LHCN-M2 (cell line): Measurements from ENCODE around the gene KCNMB1. TPM values are rescaled to one million over a fixed set of nuclear protein-coding genes. Genes with fewer than 3 reads are reported as not detected.

ENCODE experiments used
- DNase-seq: peaks from one replicate; pipeline ENCODE4 v3.0.0-alpha.2; 2012; ENCODE audit warnings: low read depth
- polyA plus RNA-seq: library from polyadenylated mRNA; unstranded; fragments of >200 nt; gene quantifications from one replicate; pipeline ENCODE4 v1.2.1, GENCODE V29; 2012; ENCODE audit warnings: missing spikeins
- total RNA-seq: library from RNA; depleted of rRNA; stranded (reverse); fragments of >200 nt; gene quantifications from 2 replicates; pipeline ENCODE4 v1.2.3, GENCODE V29; 2014; rRNA removed

Gene KCNMB1, protein sequence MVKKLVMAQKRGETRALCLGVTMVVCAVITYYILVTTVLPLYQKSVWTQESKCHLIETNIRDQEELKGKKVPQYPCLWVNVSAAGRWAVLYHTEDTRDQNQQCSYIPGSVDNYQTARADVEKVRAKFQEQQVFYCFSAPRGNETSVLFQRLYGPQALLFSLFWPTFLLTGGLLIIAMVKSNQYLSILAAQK
- not detected in 2 replicates for total RNA-seq
- not detected for polyA plus RNA-seq

DNA sequence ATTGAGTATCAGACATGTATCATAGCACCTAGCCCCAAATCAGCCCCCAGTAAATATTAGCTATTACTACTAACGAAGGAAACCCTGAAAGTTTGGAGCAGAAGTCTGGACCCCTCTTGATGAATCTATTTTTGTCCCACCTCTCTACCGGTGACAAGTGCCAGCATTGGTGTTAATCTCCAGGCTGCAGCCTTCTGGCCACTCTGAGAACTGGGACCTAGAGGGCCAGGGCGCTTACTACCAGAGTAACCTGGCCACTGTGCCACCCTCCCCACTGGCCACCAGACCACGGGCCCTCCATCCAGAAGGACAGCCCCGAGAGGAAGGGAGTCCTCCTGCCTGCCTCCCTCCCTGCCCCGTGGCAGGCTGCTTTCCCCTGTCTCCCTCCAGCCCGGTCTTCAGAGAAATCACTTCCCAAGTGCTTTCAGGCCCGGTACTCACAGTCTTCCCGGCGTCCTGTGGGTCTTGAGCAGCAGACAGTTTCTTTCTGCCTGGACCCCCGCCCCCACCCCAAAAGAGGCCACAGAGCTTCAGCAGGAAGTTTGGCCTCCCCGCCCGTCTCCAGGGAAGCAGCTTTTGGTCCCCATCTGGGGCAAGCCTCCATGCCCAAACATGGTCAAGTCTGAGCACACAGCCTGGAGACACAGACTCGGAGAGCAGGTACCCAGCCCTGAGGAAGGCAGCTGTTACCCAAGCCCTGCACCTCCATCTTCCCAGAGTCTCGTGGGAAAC, at the start of gene KCNMB1:
TSS of gene KCNMB1 (minus strand) at position 550 of the 732 bp plus-strand sequence. CDS start 3,920 bp downstream, outside the sequence.
- no peak for DNase-seq

DNA sequence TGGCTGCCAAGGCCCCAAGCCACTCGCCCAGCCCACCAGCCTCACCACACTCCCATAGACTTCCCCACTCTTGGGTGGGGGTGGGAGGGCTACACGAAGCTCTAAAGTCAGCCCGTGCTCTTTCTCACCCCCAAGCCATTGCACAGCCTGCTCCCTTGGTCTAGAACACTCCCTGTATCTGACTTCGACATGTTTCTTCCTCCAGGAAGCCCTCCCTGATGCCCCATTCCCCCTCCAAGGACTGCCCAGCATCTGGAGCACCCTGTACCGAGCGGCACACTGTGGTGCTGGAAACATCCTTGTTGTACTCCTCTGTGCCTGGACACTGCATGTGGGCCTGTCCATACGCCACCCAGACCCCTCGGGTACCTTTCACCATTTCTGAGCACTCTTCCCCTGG, 49.4 kb upstream of the KCNMB1 start:
- no peak for DNase-seq

DNA sequence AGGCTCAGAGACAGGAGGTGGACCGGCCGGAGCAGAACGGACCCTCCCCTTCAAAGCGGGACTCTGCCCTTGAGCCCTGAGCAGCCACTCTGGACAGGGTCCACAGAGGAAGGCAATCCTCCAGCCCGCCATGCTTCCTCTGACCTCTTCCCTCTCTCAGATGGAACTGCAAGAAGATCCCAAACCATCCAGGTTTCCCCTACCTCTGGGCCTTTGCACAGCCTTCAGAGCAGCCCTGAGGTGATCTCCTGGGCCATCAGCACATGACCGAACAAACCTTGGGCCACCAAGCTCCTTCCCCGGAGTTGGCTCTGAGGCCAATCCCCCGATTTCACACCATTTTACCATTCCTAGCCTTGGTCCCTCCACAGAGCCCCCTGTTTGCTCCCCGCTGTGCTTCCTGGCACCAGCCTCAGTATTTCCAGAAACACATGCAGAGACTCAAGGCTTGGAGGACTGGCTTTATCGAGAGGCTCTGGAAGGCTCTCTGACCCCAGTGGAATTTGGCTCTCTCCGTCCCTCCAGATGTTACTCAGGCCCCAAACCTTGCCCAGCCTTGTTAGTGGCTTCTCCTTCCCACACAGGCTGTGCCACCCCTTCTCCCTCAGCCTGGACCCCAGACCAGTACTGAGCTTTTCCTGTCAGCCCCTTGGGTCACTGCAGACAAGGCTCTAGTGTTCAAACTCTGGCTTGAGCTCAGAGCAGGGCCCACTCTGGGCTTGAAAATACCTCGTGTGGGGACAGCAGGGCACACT, 48.6 kb upstream of the KCNMB1 start:
- DNase-seq: no peak

DNA sequence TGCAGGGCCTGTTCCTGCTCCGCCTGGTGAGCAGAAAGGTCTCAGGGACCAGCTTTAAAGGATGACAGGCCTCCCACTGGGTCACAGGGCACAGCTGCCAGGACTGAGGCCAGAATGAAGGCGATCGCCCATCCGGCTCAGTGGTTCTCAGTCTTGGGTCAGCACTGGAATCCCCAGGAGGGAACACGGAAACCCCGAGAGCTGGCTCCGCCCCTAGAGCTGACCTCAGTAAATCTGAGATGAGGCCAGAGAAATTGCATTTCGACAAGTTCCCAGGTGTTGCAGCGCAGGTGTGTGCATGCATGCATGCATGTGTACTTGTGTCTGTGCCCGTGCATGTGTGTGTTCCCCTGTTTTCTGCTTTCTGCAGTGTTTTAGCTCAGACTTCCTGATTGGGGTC, 47.2 kb upstream of the KCNMB1 start:
- DNase-seq: no peak

DNA sequence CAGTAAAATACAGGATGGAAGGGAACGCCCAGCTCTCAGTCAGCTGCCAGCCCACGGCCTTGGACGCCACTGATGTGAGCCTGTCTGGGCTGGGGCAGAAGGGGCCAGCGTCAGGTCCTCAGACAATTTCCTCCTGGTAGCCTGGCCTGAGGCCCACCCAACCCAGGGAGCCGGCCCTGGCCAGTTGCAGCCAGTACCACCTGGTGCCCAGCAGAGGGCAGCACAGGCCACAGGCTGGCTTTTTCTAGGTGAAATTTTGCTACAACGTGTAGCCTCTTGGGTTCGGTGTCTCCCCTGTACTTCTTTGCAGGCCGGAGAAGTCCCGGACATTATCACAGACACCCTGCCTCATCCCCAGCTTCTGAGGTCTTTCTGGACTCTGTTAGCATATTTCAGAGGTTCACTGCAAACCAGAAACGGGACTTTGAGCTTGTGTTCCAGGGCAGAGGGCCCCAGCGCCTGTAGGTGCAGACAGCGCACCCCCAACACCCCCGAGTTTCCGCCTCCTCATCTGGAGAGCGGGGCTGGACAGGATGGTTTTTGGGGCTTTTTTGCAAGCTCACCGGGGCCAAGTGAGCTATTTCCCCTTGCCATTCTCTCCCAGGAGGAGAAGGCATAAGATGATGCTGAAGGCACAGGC, 45.9 kb upstream of the KCNMB1 start:
- peak; percentile 23 for DNase-seq

DNA sequence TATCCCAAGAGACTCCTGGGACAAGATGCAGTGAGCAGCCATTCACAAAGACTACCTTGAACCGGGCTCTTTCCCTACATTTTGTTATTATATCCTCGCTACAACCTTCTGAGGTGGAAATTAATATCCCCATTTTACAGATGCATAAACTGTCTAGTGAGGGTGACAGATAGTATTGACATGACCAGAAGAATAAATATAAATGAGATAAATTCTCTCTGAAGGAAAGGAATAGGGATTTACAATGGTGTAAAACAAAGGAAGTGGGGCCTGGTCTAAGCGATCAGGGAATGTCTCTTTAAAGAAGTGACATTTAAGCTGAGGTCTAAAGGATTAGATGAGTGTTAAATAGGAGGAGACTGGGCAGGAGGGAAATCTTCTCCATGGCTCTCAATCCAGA, 43.5 kb upstream of the KCNMB1 start:
- no peak for DNase-seq

DNA sequence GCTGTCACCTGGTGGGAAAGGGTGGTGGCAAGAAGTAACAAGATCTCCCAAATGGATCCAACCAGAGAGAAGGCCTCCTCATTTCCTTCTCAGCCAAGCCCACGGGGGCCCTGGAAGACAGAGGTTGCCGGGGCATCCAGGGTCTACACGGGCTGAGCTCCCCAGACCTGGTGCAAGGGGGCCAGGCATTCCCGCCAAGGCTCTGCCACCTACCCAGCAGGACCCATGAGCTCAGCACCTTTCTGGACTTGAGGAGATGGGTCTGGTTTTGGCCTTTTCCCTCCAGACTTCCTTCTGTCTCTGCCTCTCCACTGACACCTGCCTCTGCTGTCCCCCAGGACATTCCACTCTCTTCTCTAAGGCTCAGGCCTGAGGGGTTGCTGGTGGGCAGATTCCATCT, 42.4 kb upstream of the KCNMB1 start:
- no peak for DNase-seq

DNA sequence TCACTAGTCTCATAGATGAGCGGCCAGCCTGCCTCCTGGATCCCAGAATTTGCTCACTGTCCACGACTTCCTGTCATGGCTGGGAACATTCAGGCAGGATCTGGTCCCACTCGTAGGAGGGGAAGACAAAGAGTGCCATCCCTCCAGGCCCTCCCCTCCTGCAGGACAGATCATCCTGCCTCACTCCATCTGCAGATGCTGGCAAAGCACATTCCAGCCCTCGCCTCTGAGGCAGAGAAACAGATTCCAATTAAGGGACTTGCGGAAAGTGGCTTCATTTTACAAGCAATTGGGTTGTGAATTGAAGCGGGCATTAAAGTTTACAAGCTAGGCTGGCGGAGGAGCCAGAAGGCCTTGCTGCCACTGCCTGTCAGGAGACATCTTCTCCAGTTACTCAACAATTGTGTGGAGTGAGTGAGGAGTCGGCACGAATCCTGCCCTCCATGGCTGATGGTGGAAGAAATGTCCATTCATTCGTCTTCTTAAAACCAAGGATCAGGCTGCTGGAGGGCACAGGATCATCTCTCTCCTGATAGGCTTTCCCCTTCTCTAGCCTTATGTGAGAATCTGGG, 41.8 kb upstream of the KCNMB1 start:
- DNase-seq: no peak

DNA sequence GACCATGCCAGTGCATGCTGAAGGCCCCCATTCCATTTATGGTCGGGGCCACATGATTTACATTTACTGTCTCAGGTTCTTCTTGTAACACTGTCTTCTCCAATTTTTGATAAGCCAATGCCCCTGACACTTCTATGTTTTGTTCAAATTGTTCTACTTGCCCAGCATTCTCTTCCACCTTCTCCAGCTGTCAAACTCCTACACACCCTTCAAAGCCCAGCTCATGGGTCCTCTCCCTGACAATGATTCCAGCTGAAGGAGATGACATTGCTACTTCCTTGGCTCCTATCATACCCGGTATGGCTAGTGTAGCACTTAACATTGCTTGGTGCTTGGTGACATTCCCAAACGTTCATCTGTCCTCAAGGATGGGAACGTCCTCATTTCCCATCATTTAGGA, 41.1 kb upstream of the KCNMB1 start:
- no peak for DNase-seq

DNA sequence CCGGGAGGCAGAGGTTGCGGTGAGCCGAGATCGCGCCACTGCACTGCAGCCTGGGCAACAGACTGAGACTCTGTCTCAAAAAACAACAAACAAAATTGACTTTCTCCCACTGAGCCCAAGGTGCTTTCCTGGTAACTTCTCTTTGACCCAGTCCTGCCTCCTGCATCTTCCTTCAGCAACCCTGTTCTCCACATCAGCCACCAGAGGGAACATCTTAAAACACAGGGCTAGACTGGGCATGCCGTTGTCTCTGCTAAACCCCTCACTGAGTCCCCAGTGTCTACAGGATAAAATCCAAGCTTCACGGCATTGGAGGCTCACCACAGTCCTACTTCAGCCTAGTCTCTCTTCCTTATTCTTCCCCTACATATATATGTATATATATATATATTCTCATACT, 39.8 kb upstream of the KCNMB1 start:
- no peak for DNase-seq

DNA sequence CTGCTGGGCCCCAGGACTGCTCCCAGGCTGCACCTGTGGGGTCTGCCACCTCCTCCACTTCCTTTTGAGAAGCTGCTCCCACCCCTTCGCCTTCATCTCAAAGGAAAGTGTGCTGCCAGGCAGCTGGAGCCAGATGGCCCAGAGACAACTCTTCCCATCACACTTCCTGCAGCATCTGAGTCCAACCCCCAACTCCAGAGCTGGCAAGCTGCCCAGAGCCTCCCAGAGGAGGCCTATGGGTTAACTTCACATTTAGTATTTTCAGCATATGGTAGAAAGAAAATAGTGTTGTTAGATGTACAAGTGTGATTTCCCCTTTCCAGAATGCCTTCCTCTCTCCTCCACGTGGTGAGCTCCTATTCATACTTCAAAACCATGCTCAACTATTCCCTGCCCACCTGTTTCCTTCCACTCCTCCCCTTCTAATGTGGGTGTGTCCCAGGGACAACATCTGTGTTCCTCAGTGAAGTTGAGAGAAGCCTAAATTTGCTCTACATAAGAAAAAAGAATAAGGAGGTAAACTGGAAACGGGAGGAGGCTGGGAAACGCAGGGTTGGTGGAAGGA, 38.6 kb upstream of the KCNMB1 start:
- DNase-seq: no peak

DNA sequence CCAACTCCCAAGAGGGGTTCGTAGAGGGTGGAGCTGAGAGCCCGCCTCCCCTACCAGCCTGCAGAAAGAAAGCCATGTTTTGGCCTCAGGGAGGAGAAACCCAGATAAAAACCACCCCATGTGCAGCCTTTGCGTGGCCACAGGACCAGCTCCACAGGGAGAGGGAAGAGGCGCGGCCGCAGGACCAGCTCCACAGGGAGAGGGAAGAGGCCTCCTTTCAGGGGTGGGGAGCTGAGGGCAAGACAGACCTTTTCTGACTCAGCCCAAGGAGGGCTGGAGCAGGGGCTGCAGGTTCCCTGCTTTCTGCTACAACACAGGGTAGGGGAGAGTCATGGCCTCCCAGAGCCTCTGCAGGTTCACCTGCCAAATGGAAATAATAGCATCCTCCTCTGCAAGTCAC, 37.6 kb upstream of the KCNMB1 start:
- DNase-seq: no peak

DNA sequence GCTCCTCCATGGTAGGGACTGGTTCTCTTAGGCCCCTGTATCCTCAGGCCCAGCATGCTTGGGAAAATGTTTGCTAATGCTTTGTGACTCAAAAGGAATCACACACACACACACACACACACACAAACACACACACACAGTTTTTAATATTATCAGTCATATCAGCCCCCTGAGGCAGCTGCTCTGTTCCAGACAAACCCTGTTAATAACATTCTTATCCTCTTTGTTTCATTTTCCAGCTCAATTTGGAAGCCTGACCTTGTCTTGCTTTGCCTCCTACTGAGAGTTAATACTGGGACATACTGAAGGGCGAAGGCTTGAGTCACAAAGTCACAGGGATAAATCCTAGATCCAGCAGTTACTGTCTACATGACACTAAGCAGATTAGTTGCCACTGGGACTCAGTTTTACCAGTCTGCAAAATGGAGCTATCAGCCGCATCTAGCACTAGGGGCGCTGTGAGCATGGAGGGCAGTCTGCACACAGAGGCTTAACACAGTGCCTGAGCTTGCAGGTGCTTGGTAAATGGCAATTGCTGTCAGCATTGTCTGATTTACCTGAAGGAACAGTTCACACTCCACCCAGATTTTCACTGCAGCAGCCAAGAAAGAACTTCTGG, 37.1 kb upstream of the KCNMB1 start:
- DNase-seq: no peak

DNA sequence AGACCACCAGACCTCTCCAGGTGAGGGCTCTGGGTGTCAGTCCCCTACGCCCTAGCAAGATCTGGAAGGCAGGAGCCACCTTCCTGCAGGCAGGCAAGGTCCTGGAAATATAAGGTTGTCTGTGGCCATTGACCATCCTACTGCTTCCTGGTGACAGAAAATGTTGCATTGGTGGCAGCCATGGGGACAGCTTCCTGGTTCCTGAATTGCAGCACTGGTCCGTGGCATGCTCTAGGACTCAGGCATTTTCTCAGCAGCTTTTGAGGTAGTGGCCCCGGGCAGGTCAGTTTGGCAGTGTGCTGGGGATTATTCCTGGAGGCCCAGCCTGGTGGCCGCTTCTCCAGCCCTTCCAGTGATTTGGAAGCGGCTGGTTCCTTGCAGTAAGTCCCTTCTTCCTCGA, 36.6 kb upstream of the KCNMB1 start:
- DNase-seq: no peak

DNA sequence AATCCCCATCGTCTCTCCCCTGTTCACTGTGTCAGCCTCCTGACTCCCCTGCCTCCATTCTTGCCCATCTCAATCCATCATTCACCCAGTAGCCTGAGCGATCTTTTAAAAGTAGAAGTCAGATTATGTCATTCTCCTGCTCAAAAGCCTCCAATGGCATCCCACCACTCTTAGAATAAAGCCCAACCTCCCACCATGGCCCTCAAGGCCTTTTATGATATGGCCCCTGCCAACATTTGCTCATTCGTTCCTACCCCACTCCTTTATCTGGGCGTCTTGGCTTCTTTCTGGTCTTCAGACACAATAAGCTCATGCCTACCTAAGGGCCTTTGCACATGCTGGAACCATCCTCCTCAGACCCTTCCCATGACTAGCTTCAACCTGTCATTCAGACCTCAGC, 35.5 kb upstream of the KCNMB1 start:
- no peak for DNase-seq

DNA sequence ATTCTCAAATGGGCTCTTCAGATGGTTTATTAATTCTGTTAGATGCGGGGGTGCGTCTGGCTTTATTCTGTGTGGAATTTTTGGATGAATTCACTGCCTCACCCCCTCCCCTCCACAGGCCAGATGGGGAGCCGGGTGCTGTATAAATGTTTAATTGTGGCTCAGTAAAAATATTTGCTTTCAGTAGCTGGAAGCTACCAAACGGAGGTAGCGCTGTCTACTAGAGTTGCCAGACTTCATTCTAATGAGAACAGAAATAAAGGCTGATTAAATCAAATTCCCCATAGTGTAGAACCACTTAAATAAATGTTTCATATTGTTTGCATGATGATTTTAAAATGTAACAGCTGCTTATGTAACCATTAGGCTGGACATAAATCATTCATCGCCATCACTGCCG, 34.5 kb upstream of the KCNMB1 start:
- DNase-seq: no peak

DNA sequence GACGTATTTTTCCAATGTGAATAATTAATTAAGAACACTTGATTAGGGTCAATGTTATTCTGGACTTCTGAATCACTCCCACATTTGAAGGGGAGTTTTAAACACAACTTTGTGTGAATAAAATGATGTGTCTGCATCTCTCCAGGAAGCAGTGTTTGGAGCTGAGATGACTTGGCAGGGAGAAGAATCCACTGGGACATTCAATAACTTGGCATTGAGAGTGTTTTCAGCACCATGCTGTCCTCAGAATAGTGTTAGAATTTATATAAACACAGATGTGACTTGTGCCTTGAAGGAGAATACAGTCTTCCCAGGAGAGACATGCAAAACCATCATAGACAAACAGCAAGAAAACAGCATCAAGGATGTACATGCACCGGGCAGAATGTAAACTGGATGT, 32.7 kb upstream of the KCNMB1 start:
- DNase-seq: no peak

DNA sequence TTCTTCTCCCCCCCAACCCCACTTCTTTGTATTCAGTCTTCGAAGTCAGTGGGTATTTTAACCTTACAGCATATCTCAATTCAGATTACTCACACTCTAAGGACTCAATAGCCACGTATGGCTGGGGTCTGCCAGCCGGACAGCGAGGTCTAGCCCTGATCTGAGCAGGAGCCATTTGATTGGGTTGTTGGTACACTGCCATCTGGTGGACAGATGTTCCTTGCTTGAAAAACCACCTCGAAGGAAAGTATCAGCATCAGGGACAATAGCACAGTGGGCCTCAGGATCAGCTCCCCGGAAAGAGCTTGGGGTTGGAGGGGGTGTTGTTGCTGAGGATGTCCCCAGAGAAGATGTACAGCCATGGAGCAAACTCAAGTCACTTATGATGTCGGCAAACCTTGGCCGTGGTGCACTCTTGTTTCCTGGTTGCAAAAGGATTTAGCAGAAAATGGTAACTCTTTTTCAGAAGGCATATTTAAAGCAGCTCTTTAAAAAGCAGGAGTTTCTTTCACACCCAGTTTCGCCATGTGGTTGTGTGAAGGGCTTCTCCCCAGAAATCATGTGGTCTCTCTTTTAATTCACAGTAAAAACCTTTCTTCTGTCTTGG, 31.7 kb upstream of the KCNMB1 start:
- DNase-seq: peak; percentile 41

DNA sequence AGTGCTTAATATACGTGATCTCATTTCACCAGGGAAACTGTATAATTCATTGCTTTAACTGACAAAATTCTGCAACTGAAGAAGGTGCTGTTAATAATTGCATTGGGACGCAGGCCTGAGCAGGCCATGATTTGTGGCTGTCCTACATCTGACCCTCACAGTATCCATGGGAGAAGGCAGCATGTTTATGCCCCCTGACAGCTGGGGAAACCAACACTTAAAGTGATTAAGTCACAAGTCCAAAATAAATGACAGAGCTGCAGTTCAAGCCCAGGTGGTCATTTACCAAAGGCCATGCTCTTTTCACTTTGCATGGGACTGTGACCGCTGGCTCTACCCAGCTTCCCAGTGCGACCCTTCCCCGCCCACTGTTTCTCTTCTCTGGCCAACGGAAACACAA, 30.5 kb upstream of the KCNMB1 start:
- DNase-seq: no peak

DNA sequence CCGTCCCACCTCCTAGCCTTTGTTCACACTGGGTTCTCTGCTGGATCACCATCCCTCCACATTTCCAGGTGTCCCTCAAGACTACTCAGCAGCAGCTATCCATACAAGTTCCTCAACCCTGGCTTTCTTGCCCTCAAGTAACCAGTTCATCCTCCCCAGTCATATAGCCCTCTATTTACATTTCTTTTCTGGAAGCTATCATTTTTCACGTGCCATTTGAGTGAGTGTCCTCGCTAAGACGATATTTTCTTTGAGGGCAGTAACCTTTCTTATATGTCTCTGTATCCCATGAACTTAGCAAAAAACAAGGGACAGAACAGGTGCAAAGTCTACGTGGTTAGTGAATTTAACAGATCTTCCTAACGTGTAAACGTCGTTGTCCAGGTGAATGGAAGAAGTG, 29.6 kb upstream of the KCNMB1 start:
- no peak for DNase-seq

DNA sequence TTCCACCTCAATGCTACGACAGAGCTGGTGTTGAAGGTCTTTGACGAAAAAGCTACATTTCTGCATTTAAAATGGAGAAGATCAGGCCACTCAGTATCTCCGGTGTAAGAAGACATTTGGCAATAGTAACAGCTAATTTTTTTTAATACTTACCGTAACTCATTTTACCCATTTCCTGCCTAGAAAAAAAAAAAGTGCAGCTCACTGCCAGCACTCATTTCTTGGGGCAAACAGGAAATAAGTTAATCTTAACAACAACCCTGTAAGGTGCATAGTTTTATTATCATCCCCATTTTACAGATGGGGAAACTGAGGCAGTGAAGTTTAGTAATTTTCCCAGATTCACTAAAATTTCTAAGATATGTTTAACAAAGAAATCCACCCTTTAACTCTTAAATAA, 27.4 kb upstream of the KCNMB1 start:
- no peak for DNase-seq
